Hematopoietic multipotent progenitor cell treated with erythropoietin and hydrocortisone succinate and interleukin-3 and kit ligand, for 6 days (in vitro differentiated cells): Measurements from ENCODE around the gene KCNC3.
"Not testable (repeated sequence)": the region's sequence is repeated elsewhere in the genome, so short reads cannot be mapped to it uniquely, and the experiment has no call there.

Experiments used
- DNase-seq: peaks from one replicate; pipeline ENCODE4 v3.0.0-alpha.2; 2015

Gene KCNC3

DNA sequence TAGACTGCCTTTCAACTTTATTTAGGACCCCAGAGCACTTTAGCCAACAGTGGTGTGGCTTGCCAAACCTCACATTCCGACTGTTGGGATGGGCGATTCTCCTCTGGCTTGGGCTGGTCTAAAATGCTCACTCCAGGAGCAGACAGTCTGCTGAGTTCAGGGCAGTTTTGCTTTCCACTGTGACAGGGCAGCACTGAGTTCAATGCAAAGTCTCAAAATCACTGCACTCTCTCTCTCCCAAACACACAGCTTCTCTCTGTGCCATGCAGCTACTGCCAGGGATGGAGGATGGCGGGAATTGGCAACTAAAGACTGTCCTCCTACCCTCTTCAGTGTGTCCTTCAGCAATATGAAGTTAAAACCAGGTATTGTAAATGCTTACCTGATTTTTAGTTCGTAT lies 23.1 kb upstream of the KCNC3 start:
- DNase-seq, result no peak

DNA sequence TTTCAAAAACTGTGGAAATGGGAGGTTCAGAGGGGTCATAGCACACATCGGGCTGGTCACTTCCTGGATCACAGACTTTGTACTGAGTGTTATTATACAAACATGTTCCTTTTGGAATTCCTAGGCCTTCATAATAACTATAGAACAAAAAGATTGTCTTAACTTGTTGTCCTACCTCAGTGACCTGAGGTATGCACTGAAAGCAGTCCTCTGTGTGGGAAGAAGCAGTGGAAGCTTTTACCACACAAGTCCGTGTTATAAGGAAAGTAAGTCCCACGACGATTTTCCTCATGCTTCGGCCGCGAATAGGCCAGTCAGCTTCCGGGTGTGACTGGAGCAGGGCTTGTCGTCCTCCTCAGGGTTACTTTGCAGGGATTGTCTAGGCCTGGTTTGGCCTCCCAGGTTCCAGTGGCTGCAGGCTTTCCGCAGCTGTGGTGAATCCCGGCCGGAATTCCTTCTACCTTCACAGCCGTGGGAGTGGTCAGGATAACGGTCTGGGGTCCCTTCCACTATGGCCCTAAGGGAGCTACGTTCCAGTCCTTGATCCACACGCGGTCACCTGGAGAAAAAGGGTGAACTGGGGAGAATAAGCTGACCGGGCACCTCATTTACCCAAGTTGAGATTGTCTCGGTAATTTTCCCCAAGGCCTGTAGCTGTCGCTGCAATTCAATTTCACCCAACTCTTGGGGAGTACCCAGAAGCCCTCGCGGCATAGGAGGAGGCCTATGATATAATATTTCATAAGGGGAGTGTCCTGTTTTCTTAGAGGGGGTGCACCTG lies 20.3 kb upstream of the KCNC3 start:
- DNase-seq, result no peak

DNA sequence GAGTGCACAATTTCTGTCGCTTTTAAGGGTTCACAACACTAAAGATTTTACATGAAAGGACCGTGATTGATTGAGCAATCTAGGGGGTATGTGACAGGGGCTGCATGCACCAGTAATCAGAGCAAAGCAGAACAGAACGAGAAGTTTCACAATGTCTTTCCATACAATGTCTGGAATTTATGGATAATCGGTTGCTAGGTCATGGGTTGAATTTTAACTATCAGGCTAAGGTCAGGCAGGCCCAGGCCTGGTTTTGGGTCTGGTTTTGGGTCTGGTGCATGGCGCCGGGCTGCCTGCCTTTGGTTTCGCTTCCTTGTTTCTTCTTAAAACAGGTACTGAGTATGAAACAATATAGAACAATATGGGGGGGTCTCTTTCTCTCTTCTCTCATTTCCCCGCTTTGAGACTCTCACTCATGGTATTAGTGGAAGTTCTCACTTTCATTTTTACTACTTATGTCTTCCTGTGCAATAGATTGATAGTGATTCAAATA lies 18.0 kb upstream of the KCNC3 start:
- not testable (repeated sequence) for DNase-seq

DNA sequence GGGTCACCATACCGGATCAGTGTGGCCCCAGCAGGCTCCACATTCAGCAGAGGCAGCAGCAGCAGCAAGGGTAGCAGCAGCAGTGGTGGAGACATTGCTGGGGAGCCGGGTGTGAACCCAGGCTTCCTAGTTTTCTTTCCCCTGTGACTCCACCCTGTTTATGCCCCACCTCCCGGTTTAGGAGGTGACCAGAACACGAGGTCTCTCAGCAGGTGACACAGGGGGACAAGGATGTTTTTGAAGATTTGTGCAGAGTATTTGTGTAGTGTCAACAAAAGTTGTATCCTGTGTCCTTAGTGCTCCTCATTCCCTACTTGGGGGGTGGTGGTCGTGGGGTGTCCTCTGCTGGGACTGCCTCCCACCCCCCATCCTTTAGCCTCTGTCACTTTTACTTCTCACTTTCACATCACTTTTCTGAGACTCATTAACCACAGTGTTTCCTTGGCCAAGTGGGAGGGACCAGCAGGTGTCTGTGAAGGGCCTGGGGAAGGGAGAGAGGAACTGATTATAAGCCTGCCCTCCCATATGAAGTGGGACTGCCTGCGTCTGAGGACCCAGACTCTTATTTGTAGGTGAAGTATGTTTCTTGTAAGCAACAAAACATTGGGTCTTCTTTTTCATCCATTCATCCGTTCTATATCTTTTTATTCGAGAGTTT lies 15.6 kb upstream of the KCNC3 start:
- no peak for DNase-seq

DNA sequence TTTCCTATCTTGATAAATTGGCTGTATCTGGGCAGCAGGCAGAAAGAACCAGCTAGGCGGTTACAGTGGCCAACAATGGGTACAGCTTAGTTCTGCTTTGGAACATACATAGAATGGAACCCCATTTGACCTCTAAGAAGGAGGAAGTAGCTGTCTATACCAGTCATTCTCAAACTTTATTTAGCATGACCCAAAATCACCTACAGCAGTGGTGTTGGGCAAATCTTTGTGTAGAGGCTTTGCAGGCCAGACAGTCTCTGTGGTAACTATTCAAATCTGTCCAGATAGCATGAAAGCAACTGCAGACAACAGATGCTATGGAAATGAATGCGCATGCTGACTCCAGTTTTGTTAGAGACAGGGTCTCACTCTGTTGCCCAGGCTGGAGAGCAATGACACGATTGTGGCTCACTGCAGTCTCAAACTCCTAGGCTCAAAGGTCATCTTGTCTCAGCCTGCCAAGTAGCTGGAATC lies 12.0 kb upstream of the KCNC3 start:
- DNase-seq, result no peak

DNA sequence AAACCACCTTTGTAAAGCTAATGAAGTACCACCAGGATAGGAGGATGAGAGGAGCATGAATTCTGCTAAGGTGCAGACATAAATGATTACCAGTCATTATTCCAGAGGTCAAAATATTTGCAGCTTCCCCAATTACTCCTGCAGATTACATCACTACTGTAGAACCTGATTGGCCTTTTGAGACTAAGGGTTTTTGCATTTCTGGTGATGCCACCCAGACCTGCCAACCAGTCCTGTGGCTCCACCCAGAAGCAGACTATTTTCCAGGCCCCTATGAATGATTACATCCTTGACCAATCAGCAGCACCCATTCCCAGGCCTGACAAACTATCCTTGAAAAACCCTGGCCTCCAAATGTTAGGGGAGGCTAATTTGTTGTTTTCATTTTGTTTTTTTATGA lies 11.2 kb upstream of the KCNC3 start:
- DNase-seq, result no peak

DNA sequence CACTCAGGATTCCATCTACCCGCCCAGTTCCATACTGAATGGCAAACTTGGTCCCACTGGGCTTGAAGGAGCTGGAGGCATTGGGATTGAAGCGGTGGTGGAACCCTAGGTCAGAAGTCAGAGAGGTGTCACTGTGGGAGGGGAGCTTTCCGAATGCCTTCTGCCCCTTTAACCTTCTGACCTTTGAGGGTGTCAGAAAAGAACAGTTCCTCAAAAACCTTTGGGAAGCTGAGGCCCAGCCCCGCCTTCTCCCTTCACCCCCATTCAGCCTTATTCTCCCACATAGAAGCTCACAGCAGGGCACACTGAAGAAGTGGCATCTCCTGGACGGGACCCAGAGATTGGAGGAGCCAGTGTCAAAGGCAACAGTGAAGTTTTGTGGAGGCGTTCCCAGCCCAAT lies 7.9 kb upstream of the KCNC3 start:
- DNase-seq, result not testable (repeated sequence)

DNA sequence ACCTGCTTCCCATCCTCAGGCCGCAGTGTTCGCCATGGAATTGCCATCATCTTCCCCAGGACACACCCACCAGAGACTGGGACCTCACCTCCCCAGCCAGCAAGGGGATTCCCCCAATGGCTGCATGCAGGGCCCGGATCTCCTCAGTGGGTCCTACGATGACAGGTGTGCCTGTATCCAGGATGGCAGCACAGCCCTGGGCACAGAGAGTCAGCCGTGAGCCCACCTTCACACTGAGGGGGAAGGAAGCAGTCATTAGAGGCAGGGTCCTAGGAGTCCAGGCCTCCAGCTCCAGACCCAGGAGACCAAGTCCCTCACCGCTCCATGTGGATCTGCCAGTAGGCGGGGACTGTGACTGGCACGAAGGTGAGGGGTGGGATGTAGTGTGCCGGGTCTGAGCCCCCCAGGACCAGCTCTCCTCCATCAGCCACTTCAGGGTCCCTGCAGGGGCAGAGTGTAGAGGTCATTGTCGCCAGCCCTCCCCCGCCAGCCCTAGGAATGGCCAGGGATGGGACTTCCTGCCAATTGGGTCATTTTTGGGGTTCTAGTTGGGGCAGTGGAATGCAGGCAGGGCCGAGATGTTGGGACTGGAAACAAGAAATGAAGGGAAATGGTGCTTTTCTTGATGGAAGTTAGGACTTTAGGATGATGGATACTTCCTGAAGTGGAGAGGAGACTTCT lies 5.7 kb upstream of the KCNC3 start:
- no peak for DNase-seq

DNA sequence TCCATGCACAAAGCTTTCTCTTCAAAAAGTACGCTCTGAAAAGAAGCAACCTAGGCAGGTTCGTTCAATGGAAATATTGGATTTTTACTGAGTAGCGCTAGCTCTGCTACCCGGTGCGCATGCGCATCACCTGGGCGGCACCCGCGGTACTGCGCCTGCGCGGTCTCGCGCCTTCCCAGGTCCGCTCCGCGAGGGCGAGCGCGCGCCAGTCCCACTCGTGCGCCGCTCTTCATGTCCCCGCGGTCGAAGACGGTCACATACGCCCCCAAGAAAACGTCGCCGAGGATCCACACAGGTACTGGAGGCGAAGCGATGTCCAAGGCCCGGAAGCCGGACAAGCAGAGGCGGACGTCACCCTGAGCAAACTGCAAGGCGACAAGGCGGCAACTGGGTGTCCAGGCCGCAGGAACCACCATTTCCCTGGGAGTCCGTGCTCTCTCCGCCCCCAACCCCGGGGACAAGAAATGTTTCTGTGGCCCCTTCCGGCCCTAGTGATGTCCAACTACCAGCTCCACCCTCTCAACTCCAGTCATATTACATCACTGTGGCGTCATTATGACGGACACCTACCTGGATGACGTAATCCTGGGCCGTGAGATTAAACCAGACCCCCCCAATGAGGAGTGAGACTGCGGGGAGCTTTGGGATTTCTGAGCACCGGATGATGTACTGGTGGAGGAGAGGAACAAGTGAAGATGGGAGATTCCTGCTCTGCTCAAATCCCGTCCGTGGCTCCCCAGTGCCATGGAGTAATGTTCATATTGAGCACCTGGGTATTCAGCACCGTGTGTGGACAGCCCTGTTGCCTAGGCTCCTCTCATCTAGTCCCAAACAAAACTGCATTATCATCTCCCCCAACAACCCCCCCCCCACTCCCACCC lies 4.8 kb upstream of the KCNC3 start:
- DNase-seq, result peak; percentile 81

DNA sequence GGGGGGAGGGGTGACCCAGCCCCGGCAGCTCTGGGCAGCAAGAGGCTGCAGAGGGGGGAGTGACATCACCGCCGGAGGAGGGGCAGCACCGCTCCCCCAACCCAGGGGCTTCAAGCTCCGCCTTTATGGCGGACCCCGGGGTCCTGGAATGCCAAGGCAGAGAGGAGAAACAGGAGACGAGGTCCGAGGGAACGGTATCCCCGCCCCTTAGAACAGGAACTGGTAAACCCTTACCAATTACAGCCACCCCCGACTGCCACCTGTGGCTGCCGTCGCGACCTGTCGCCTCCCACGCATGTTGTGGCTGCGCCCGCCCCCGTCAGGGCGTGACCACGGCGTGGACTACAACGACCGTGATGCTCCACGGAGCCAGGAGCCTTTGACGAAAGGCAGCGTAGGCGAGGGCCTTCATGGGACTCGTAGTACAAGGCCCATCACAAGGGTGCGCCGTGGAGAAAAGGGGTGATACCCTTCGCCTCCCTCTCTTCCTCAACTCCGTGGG lies 4.1 kb upstream of the KCNC3 start:
- peak; percentile 80 for DNase-seq

DNA sequence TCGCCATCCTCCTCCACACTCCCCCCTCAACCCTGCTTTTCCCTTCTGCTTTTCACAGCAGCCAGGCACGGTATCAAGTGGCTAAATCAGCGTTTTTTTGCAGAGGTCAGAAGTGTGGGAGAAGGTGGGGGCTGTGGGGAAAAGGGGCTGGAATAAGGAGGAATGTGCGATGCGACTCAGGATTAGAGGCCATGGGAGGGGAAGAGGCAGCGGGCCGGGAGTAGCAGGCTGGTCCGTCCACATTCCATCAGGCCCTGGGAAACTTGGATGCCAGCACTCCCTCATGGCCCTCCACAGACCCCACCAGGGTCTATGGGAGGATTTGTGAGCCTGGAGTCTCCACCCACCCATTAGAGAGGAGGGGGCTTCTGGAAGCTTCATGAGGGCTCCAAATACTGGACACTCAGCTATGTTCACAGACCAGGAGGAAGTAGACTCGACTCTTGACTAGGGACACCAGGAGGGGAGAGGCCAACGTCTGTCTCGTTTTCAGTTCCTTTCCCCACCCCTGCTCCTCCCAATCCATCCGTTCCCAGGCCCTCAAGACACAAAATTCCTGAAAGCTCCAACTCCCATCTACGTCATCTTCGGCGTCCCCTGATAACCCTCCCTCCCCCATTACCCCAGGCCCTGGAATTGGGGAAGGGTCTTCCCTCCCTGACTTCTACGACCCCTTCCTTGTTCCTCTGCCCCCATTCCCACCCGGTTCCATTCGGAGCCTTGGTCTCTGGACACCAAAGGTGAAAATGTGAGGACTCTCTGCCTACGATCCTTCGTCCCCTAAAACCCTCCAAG lies 3.3 kb upstream of the KCNC3 start:
- DNase-seq, result no peak

DNA sequence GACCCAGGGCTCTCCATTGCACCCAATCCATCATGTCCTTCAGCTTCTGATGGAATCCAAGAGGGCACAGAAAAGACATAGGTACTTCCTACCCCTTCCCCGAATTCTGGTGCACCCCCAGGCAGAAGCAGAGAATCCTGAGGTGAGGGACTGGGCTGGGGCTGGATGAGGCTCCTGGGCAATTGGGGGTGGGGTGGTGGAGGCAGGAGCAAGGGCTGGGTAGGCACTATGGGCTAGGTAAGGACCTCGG lies 2.7 kb upstream of the KCNC3 start:
- no peak for DNase-seq

DNA sequence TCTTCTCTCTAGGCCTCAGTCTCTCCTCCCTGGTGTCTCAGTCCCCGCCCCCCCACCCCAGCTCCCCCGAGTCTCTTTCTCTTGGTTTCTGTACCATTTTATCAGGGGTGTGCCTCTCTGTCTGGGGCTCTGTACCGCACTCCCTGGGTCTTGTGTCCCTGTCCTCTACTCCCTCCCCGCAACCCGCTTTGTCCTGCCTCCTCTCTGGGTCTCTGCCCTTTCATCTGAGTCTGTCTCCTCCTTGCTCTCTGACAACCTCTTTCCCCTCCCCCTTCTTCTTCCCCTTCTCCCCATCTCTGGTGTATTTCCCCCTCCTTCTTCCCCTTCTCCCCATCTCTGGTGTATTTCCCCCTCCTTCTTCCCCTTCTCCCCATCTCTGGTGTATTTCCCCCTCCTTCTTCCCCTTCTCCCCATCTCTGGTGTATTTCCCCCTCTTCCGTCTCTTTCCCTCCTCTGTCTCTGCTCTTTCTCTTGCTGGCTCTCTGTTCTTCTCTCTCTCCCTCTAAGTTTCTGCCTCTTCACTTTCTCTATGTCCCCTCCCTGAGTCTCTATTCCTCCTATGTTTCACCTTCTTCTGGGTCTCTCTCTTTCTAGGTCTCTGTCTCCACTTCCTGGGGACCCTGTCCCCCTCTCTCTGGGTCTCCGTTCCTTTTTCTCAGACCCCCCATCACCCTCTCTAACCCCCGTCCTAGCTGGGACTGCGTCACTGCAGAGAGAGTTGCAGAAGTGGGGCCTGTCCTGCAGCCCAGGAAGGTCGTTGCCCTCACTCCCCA lies 2.2 kb upstream of the KCNC3 start:
- no peak for DNase-seq

DNA sequence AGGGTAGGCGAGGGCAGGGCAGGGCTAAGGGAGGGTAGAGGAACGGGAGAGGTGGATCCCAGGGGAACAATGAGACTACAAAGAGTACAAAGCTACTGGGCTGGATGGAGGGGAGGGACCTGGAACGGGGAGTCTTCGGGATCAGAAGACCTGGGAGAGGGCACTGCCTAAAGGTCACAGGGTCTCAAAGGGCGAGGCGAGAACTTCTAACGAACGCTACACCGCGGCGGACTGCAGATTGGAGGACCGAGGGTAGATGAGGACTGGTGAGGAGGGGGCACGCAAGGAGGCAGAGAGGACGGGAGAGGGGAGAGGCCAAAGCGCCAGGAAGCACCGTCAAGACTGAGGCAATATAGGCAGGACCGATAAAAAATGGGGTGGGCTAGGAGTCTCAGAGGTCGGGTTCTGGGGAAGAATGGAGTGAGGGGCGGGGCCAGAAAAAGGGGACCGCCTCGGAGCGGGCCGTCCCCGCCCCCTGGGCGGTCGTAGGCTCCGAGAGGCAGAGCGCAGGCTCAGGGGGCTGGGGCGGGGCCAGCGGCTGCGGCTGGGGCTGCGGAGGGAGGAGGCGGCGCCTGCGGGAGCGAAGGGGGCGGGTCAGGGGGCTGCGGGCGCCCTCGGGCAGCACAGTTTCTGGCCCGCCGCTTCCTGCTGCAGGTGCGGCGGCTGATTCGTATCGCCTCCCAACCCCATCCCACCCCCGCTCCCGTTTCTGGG lies 1.3 kb upstream of the KCNC3 start:
- DNase-seq, result peak; percentile 72

DNA sequence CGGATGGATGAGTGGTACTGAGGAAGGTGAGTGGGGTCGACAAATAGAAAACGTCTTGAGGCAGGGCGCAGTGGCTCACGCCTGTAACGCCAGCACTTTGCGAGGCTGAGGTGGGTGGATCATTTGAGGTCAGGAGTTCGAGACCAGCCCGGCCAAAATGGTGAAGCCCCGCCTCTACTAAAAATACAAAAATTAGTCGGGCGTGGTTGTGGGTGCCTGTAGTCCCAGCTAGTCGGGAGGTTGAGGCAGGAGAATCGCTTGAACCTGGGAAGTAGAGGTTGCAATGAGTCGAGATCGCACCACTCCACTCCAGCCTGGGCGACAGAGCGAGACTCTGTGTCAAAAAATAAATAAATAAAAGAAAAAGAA lies 733 bp upstream of the KCNC3 start:
- DNase-seq, result not testable (repeated sequence)

DNA sequence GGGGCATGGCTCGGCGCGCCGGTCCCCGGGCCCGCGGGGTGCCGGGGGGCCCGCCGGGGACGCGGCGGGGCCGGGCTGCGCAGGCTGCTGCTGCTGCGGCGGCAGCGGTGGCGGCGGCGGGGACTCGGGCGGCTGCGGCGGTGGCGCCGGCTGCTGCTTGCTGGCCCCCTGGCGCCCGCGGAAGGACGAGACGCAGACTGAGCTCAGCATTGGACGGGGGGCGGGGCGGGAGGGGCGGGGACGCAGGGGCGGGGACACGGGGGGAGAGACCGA lies 368 bp downstream of the KCNC3 start:
- no peak for DNase-seq

DNA sequence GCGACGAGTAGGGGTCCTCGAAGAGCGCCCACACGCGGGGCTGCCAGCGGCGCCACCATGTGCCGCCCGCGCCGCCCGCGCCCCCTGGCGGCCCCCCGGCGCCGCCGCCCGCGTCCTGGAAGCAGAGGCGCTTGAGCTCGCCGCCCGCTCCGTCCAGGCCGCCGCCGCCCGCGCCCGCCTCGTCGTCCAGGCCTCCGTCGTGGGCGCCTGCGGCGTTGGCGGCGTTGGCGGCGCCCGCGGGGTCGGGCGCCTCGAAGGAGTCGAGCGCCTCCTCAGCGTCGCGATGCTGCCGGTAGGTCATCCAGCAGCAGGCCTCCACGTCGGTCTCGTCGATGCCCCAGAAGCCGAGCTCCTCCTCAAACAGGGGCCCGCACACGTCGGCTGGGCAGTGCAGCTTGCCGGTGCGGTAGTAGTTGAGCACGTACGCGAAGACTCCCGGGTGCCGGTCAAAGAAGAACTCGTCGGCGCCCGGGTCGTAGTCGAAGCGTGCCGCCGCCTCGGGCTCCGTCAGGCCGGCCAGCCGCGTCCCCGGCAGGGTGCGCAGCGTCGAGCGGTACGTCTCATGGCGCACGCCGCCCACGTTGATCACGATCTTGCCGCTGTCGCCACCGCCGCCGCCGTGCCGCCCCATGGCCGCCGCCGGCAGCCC lies 829 bp downstream of the KCNC3 start:
- DNase-seq, result peak; percentile 36

DNA sequence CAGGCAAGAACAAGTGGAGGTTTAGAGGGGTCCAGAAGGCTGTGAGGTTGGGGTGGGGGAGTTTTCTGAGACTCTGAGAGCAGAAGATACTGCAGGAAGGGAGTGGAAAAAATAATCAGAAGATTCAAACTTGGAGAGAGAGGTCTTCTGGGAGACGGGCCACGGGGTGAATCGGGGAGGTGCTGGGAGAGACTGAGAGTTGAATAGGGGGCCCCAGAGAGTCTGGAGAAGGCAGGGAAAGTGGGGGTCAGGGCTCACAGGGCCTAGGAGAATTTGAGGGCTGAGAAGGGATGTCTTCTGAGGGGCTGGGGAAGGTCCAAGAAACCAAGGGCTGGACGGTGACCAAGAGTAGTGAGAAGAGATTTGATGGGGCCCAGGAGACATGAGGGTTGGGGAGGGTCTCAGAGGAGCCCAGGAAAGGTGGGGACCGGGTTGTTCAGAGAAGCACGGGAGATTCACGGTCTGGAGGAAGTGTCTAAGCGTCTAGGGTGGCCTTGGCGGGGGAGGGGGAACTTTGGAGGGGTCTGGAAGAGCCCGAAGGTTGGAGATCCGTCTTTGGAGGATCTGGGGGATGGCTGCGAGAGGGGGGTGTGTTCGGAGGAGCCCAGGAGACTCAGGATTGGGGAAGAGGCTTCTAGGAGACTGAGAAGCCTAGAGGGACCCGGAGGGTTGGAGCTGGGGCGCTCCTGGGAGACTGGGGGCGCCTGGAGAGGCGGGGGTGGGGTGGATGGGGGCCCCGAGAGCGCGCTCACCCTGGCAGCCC lies 1.5 kb downstream of the KCNC3 start:
- no peak for DNase-seq

DNA sequence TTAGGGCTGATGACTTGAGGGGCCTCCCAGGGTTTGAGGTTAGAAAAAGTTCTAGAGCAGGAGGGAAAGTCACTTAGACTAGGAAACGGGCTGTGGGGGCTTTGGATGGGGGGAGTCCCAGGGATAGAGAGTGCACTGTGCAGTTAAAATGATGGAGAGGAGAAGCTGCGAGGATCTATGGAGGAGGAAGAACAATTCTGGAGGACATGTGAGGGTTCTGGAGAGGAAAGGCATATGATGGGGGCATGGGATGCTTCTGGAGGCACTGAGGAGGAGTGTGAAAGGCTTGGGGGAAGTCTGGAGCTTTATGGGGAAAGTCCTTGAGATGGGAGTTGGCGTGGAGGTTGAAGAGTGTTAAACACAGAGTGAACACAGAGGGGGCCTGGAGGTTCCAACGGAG lies 2.2 kb downstream of the KCNC3 start:
- no peak for DNase-seq
